DOHH2 (cell line): ENCODE measurements around the gene MADD.

Experiments
- H3F3A ChIP-seq: fragments of 200-600 bp; sonication (generic), shearing (Covaris generic); 2 replicates; pipeline ENCODE4 v1.6.0; 2016; ENCODE audit warnings: antibody characterized with exemption, mild to moderate bottlenecking; ENCODE audit not compliant: control insufficient read depth, insufficient read depth
- H3K27ac ChIP-seq: fragments of 200-600 bp; sonication (generic); 2 replicates; pipeline ENCODE4 v1.5.1; 2014; ENCODE audit warnings: low read depth, mild to moderate bottlenecking, low read length, moderate library complexity
- H3K27me3 ChIP-seq: fragments of 200-600 bp; sonication (generic); 2 replicates; pipeline ENCODE4 v1.6.1; 2014; ENCODE audit warnings: mild to moderate bottlenecking, low read length, mixed read lengths; ENCODE audit not compliant: control insufficient read depth
- H3K36me3 ChIP-seq: fragments of 200-600 bp; sonication (generic); 2 replicates; pipeline ENCODE4 v1.6.1; 2014; ENCODE audit warnings: mild to moderate bottlenecking, low read length, moderate library complexity, mixed read lengths; ENCODE audit not compliant: control insufficient read depth
- H3K4me1 ChIP-seq: fragments of 200-600 bp; sonication (generic); 2 replicates; pipeline ENCODE4 v1.6.1; 2014; ENCODE audit warnings: mild to moderate bottlenecking, low read length, mixed read lengths; ENCODE audit not compliant: control insufficient read depth
- H3K4me2 ChIP-seq: fragments of 200-600 bp; sonication (generic); 2 replicates; pipeline ENCODE4 v1.6.0; 2014; ENCODE audit warnings: mild to moderate bottlenecking, low read length, moderate library complexity
- H3K4me3 ChIP-seq: fragments of 200-600 bp; sonication (generic); 2 replicates; pipeline ENCODE4 v1.5.1; 2014; ENCODE audit warnings: mild to moderate bottlenecking, low read length, mixed read lengths
- H3K79me2 ChIP-seq: fragments of 200-600 bp; sonication (generic); 2 replicates; pipeline ENCODE4 v1.6.1; 2014; ENCODE audit warnings: mild to moderate bottlenecking, low read length, mixed read lengths; ENCODE audit not compliant: control insufficient read depth
- H3K9me2 ChIP-seq: fragments of 200-600 bp; sonication (generic); replicated peaks from 2 replicates; pipeline ENCODE4 v1.6.1; 2014; ENCODE audit warnings: mild to moderate bottlenecking, low read length, mixed read lengths; ENCODE audit not compliant: control insufficient read depth
- H3K9me3 ChIP-seq: fragments of 200-600 bp; sonication (generic); 2 replicates; pipeline ENCODE4 v1.6.1; 2014; ENCODE audit warnings: antibody characterized with exemption, low read length, mixed read lengths; ENCODE audit not compliant: control insufficient read depth, insufficient read depth
- H4K20me1 ChIP-seq: fragments of 200-600 bp; sonication (generic); 2 replicates; pipeline ENCODE4 v1.6.0; 2014; ENCODE audit warnings: low read depth, mild to moderate bottlenecking, antibody characterized with exemption, low read length, moderate library complexity; ENCODE audit not compliant: control insufficient read depth, insufficient read depth
- EZH2phosphoT487 ChIP-seq: fragments of 200-600 bp; sonication (generic); IDR thresholded peaks from 2 replicates; pipeline ENCODE4 v1.6.1; 2017; ENCODE audit warnings: borderline replicate concordance, mild to moderate bottlenecking, antibody characterized with exemption, low read length, moderate library complexity, mixed read lengths
- TF ChIP-seq, protein P1 (sequence below): fragments of 200-600 bp; sonication (generic); IDR thresholded peaks from one replicate; pipeline ENCODE4 v1.5.1; 2014; ENCODE audit warnings: antibody characterized with exemption, mild to moderate bottlenecking, low read depth, low read length; ENCODE audit not compliant: poor library complexity, severe bottlenecking

Gene MADD

GRCh38 chr11:47280860-47281259 is 10.9 kb downstream of the MADD start:
- Histone ChIP-seq H3K27me3 (no peaks in the 10 kb centered on the region), H3K4me2 (no peak overlapping the region), H3K27ac (no peak overlapping the region), H4K20me1 (no peaks in the 10 kb centered on the region), H3K9me3 (no peaks in the 10 kb centered on the region), H3K36me3 (peaks cover 84% of the 10 kb centered on the region), H3K9me2 (no peaks in the 10 kb centered on the region), H3K4me3 (no peak overlapping the region), H3F3A (0 out of 2 replicates have a peak, but pooled peaks cover 7% of the 10 kb centered on the region), H3K79me2 (peaks cover 1% of the 10 kb centered on the region), H3K4me1 (no peaks in the 10 kb centered on the region)
- TF ChIP-seq, protein P1, sequence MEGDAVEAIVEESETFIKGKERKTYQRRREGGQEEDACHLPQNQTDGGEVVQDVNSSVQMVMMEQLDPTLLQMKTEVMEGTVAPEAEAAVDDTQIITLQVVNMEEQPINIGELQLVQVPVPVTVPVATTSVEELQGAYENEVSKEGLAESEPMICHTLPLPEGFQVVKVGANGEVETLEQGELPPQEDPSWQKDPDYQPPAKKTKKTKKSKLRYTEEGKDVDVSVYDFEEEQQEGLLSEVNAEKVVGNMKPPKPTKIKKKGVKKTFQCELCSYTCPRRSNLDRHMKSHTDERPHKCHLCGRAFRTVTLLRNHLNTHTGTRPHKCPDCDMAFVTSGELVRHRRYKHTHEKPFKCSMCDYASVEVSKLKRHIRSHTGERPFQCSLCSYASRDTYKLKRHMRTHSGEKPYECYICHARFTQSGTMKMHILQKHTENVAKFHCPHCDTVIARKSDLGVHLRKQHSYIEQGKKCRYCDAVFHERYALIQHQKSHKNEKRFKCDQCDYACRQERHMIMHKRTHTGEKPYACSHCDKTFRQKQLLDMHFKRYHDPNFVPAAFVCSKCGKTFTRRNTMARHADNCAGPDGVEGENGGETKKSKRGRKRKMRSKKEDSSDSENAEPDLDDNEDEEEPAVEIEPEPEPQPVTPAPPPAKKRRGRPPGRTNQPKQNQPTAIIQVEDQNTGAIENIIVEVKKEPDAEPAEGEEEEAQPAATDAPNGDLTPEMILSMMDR, result no peak
- TF ChIP-seq EZH2phosphoT487, result no peak

DNA sequence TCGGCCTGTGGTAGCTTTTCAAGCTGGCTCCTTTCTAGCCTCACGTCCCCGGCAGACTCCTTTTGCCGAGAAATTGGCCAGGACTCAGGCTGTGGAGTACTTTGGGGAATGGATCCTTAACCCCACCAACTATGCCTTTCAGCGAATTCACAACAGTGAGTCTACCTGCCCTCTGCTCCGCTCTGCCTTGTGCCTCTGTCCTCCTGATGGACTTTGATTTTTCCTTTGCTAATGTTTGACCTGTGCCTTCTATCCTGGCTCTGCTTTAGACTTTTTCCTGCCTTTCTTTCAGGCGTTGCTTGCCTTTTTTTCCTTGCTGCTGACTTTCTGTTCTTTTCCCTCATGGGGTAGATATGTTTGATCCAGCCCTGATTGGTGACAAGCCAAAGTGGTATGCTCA is 12.5 kb downstream of the MADD start:
- no peak overlapping the region for H3K4me3 ChIP-seq
- no peak overlapping the region for H3K4me2 ChIP-seq
- peaks cover 78% of the 10 kb centered on the region for H3K36me3 ChIP-seq
- 0 out of 2 replicates have a peak, but pooled peaks cover 7% of the 10 kb centered on the region for H3F3A ChIP-seq
- H3K9me3 ChIP-seq, result no peaks in the 10 kb centered on the region
- H3K27ac ChIP-seq, result no peak overlapping the region
- H4K20me1 ChIP-seq, result no peaks in the 10 kb centered on the region
- H3K4me1 ChIP-seq, result no peaks in the 10 kb centered on the region
- H3K79me2 ChIP-seq, result no peaks in the 10 kb centered on the region
- no peaks in the 10 kb centered on the region for H3K9me2 ChIP-seq
- TF ChIP-seq EZH2phosphoT487, result no peak
- TF ChIP-seq, protein P1, result no peak
- no peaks in the 10 kb centered on the region for H3K27me3 ChIP-seq

GRCh38 chr11:47284151-47284550 is 14.2 kb downstream of the MADD start:
- no peaks in the 10 kb centered on the region for H3K4me1 ChIP-seq
- peaks cover 77% of the 10 kb centered on the region for H3K36me3 ChIP-seq
- no peaks in the 10 kb centered on the region for H3K27me3 ChIP-seq
- no peaks in the 10 kb centered on the region for H4K20me1 ChIP-seq
- no peaks in the 10 kb centered on the region for H3K9me3 ChIP-seq
- H3K79me2 ChIP-seq, result no peaks in the 10 kb centered on the region
- no peaks in the 10 kb centered on the region for H3K9me2 ChIP-seq
- H3K4me2 ChIP-seq, result no peak overlapping the region
- H3K27ac ChIP-seq, result no peak overlapping the region
- H3F3A ChIP-seq, result no peaks in the 10 kb centered on the region
- no peak for TF ChIP-seq EZH2phosphoT487
- TF ChIP-seq, protein P1, result no peak
- H3K4me3 ChIP-seq, result no peak overlapping the region
